NCI-H1092 (cell line): ENCODE measurements around the gene TNFRSF1B.

ENCODE experiments used
- DNase-seq: peaks from one replicate; lab custom pipeline; 2025; lab: John Stamatoyannopoulos, UW

The TNFRSF1B gene

DNA sequence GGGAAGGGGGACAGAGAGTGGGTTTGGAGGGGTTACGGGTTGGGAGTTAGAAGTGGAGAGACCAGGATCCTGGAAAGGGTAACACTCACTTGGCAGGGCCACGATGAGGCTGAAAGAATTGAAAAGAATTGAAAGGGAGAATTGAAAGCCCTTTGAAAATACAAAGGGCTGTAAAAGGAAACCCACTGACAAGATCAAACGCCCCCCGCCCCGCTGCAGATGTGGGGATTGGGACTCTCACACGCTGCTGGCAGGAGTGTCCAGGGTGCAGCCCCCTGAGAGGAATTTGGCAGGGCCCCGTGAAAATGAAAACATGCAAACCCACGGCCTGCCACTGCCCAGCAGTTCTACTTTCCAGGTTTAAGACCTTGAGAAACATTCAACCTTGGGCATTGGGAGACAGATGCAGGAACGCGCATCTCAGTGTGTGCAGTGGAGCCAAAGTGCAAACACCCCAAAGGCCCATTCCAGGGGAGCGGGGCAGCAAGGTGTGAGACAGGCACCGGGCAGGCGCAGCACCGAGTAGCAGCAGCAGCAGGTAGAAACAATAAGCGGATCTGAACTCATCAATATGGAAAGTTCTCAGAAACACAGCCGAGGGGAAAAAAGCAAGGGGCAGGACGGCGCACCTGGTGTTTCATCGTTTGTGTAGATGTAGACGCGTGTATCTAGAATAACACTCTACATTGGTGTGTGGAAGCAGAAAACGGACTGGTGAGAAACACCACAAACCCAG is 8.3 kb upstream of the TNFRSF1B start:
- no peak for DNase-seq

DNA sequence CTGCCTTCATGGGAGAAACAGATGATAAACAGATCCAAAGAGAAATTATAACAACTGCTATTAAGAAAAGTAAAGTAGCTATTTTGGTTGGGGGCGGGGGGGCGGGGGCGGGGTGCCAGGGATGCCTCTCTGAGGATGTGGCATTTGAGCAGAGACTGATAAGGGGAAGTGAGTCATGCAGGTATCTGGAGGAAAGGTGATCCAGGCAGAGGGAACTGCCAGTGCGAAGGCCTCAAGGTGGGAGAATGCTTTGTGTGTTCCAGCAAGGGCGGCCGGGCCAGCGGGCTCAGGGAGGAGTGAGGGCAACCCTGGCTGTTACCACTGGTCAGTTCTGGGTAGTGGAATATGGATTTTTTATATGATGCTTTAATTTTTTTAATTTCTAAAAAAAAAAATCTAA is 7.0 kb upstream of the TNFRSF1B start:
- no peak for DNase-seq

DNA sequence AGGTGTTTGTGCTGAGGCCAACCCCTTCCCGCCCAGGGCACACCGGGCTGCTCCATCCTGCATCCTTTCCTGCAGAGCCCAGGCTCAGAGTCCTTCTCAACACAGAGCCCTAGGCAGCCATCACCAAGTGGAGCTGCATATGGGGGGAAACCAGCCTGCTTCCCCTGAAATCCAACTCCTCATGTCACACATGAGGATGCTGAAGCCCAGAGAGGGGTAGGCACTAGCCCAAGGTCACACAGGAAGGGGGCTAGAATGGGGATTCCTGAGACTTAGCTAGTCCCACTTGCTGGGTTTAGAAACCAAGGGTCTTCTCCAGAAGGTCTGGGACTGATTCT is 5.5 kb upstream of the TNFRSF1B start:
- no peak for DNase-seq

DNA sequence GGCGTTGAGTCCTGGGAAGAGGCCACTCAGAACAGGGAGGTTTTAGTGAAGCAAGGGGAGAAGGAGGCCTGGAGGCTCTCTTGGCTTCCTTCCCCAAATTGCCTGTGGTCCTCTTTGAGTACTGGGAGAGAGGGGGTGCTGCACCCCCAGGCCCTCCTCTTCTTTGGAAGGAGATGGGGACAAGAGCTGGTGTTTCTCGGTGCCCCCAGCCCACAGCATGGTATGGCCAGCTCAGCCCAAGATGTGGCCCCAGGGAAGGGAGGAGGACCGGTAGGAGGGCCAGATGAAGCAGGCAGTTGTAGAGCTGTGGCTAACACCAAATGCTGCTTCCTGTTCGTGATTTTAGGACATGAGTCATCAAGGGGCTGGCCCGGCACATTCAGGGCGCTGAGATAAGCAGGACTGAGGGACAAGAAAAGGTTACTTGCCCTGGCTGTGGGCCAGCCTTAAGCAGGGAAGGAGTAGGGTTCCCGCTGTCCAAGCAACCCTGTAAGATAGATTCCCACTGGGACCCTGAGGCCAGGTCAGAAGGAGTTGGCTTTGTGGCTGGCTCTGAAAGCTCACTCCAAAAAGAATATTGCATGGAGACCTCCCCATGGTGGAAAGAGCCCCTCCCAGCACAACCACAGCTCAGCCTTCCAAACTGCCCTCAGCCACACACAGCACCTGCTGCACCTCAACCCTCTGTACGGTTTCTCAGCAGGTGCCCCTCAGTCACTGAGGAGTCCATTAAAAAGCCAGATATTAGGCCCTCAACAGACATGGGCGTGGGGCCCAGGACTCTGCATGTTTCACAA is 4.9 kb upstream of the TNFRSF1B start:
- no peak for DNase-seq

DNA sequence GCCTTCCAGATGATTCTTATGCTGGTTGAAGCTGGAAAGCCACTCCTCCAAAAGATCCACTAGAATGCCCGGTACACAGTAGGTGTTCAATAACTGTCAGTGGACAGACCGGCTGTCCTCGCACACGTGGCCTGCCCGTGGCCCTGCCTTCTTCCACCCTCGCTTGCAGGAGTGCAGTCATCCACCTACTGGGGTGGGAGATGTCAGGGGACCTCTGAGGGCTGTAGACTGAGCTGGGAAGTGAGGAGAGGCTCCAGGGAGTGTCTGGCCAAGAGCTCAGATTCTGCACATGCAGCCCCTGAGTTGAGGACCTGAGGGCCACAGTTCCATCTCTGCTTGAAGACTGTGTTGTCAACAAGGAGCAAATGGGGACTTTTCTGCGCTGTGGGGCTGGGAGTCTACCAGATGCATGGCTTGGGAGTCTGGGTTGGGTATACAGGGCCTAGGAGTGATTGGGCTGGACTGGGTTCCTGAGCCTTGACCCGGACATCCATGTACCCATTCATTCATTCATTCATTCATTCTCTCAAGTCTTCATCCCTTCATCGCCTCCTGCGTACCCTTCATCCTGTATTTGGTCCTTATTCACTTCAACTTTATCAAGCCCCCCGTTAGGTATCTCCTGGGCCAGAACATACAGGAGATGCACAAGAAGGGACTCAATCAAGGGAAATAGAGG is 4.2 kb upstream of the TNFRSF1B start:
- DNase-seq = no peak

DNA sequence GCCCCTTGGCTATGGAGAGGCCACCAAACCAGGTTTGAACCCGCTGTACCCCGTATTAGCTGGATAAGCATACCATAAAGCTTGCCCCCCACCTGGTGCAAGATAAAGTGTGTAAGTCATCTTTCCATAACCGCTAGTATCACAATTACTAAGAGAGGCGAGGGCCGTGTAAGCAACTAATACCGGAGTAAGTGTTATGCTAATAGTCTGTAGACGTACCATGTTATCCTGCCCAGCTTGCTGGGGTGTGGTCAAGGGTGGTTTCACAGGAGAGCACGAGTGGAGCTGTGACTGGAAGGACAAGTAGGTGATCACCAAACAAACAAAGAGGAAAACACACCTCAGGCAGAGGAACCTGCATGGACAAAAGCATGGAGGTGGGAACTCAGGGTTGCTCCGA is 3.6 kb upstream of the TNFRSF1B start:
- no peak for DNase-seq

DNA sequence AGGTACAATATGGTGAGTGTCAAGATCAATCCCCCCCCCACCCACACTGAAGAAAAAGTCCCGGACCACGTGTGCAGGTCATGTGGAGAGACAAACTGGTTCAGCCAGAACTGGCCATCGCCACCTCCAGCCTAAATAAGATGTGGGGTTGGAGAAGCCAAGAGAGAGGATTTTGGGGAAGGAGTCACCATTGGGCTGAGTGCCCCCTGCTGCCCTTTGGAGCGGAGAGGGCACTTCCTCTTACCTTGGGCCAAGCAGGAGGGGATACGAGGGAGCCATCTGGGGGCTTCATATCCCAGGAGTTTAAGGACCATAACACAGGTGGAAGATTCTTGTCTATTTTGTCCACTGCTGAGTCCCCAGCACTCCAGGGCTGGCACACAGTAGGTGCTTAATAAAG is 2.6 kb upstream of the TNFRSF1B start:
- no peak for DNase-seq

DNA sequence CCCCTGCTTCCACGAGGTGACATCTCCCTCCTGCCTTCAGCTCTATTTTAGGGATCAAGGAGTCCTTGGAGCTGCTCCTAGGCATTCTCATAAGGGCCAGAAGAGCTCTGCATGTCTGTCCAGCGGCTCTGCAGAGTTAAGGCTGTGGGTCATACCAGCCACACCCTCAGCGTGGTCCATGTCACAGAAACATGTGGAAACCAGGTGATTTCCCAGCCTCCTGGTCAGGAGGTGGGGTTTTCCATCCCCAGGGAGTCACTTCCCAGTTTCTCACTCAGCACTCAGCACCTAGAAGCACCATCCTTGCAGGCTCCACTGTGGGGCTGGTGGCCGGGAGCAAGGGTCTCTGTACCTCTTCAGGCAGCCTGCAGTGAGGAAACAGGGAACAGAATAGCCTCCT is 1.4 kb upstream of the TNFRSF1B start:
- no peak for DNase-seq

DNA sequence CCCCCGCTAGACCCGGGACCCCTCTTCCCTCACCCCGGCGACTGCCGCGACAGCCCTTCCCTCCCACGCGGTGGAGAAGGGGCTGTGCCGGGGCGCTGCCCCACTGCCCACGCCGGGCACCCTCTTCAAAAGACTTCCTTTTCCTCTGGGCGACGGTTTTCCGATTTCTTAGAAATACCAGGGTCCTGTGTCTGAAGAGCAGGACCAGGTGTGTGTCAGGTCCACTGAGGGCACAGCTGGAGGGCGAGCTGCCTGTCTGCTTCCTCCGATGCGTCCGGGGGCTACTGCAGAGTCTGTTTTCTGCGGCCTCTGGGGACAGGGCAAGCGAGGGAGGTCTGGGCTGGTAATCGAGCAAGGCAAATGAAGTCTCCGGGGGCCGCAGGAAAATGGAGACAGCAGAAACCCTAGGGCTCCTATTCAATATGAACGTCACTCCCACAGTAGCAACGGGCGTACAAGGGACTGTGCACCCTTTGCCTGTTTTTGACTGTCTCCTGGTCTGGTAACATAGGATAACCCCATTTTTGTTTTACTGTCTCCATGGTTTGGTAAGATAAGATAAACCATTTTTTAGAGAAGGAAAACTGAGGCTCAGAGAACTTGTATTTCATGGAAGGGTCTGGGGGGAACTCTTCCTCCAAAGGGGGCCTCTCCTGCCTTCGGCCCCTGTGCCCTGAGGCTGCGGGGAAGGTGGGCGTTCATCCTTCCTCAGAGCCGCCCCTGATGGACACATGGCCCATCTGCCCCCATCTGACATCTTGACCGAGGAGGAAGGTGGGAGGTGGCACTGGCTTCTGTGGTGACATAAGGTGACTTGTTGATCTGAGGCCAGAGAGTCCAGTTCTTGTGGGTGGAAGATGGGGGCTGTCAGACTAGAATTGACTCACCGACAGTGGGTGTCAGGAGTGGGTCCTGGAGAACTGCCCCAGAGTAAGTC is 970 bp downstream of the TNFRSF1B start:
- DNase-seq = no peak

DNA sequence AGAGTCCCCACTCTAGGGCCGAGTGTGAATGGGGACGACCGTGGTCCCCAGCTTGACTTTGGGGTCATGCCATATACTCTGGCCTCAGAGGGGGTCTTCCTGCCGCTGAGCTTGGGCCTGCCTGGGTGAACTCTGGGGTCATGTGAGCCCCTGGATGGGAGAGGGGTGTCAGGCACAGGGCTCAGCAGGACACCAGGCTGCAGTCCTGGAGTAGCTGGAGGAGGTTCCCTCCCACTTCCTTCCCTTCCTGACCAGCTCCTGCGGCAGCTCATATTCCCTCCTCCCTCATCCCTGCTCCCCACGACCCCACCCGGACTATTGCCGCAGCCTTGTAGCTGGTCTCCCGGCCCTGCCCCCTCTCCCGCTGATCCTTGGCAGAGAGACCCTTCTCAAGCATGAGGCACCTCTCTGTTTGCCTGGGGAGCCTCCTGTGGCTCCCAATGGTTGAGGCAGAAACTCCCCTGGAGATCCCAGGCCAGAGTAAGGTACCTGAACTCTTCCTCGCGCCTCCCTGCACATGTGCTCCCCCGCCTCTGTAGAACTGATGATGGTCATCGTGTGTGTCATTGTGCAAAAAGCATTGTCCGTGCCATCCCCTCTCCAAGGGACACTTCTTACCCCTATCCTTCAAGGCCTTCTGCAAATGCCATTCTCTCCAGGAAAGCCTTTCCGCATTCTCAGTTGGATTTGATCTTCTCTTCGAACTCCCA is 1.8 kb downstream of the TNFRSF1B start:
- DNase-seq = no peak

DNA sequence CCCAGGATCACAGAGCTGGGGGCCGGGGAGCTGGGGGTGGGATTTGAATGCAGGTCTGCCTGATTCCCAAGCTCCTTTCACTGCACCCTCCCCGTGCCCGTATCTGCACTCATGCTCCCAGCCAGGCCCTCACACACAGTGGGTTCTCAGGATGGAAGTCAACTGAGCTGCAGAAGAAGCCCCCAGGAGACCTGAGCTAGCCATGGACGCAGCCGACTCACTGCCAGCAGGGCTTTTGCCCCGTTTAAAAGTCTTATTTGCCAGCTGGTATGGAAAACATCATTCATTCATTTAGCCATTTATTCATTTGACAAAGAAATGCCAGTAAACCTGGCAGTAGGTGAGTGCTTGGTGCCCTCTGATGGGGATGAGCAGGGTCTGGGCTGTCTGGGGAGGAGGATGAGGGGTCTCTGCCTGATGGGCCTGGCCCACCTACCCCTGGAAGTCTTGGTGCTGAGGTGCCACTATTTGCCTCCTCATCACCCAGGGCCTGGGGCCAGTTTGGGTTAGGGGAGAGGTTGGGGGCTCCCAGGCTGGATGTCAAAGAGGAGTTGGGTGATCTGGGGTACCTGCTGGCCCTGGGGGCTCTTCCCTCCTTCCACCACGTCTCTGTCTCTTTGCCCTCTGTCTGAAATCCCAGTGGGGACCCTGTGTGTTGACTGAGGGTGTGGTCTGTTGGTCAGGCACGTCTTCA is 2.8 kb downstream of the TNFRSF1B start:
- DNase-seq = no peak

DNA sequence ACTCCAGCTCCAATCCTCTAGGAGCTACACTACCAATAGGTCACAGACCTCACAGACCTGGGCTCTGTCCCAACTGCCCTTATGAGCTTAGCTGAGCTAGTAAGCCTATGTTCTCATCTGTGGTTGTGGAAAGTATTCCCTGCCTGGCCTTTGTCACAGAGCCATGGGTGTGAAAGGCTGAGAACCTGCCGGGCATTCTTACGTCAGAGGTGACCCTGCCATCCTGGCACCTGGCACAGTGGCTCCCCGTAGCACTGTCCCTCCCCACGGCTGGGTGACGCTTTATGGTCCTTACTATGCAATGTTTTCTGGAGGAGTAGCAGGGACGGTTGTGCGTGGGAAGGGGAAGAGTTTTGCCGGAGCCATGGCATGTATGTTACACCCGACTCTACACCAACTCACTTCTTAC is 3.5 kb downstream of the TNFRSF1B start:
- DNase-seq = no peak

DNA sequence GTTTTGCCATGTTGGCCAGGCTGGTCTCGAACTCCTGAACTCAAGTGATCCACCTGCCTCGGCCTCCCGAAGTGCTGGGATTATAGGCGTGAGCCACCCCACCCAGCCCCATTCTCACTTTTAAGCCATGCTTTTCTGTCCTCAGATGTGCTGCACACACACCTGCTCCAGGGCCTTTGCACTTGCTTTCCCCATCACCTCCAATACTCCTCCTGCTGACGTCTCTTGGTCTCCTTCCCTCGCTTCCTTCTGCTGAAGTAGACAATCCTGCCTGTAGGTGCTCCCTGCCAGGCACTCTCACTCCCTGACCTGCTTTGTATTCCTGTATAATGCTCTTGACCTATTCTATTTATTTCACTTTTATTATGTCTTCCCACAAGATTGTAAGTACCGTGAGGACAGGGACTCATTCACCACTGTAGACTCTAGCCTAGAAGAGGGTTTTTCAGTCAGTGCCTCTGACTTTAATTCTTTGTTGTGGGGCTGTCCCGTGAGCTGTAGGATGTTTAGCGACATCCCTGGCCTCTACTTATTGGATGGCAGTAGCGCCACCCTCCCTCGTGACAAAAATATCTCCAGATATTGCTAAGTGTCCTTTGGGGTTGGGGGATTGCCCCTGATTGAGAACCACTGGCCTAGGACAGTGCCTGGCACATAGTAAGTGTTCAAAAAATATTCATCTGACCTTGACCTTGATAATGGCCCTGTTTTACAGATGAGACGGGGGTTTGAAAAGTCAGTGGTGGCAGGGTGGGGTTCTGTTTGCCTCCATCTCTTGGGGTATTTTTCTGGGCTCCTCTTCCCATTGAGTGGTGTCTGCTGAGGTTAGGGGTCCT is 4.6 kb downstream of the TNFRSF1B start:
- DNase-seq = no peak

DNA sequence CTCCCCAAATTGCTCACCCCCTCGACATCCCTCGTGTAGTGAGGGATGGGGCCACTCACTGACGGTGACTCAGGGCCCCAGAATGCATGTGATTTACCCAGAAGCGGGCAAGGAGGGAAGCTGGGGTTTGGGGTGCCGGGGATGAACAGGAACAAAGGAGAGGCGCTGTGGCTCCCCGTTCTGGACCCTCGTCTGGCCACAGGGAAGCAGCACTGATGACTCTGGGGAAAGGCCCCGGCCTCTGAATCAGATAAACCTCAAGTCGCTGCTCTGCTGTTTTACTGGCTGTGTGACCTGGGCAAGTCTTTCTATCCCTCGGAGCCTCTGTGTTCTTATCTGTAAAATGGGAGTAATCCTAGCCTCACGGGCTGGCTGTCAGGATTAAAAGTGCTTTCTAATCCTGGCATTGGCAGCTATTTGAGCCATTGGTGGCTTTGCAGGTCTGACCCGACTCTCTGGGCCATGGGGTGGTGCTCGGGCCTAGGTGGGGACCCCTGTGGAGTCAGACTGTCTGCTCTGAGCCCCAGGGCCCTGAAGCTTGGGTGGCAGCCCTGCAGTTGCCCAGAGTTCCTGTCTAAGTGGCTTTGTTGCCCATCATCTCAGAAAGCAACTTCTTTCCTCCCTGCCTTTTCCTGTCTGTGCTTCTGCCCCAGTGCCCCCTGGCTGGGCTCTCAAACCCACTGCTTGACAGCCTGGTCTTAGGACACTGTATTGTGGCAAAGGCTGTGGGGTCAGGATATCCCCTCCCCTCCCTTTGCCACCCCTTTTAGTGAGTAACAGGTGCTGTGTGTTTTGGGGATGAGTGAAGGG is 5.5 kb downstream of the TNFRSF1B start:
- no peak for DNase-seq

DNA sequence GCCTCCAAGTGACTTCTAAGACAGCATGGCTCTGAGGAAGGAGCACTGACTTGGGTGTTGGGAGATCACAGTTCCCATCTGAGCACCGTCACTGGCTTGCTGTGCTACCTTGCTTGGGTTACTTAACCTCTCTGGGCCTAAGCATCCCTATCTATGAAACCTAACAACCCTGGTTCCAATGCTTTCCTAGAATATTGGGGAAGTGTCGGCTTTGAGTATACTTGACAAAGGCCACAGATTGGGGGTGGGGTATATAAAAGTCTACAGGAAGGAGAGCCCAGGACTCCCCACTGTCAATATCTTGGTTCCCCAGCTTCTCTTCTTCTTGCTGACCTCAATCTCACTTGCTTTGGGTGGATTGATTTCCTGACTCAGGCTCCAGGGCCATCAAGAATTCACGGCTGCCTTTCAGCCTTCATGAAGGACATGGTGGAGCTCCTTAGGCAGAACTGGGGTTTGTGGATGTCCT is 6.3 kb downstream of the TNFRSF1B start:
- no peak for DNase-seq

DNA sequence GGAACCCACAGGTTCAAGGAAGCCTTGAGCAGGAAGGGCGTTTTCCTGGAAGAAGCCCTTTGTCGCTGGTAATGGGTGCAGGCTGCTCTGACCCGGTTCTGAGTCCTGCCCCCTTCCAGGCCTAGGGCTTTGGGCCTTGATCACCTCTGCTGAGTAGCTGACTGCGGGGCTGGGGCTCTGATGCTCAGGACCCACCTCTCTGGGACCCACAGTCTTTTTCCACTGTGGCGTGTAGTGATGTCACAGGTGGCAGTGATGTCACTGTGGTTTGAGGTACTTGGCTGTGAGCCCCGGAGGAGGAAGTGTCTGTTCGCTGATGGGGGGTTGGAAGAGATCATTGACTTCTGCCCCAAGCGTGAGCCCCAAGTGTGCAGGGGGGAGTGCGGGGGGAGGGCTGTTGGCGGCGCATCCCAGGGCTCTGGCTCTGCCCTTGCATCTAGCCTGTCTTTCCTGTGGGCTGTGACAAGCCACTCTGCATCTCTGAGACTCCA is 6.9 kb downstream of the TNFRSF1B start:
- no peak for DNase-seq

DNA sequence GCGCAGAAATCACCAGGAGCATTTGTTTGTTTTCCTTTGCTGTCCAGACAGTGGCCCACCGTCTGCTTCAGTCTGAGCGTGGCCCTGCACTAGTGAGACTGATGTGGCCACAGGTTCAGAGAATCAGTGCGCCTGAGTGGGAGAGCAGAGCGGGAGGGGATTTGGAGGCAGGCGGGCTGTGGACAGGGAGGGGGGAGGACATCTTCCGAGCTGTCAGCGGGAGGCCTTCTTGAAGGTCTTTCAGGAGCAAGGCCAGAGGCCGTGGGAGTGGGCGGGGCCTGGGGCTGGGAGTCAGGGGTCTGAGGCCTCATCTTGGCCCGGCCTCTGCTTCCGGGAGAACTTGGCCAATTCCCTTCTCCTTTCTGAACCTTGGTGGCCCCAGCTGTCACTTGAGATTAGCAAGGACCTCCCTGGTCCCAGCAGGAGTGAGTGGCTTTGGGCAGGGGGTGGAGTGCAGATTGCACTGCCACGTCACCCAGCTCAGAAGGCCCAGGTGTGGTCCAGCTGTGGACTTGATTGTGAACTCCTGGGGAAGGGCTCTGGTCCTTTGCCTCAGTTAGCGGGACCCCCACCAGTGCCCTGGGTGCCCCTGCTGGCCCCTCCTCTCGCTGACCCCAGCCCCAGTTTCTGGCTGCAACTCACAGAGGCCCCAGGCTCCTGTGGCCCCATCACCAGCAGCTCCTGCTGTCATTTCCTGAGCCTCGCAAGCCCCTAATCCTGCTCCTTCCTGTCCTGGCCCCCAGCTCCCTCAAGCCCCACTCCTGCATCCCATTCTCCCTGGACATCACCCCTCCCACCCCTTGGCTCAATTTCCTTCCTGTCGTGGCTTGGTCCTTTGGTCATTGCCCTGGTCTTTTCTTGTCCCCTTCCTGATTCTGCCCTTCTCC is 8.4 kb downstream of the TNFRSF1B start:
- no peak for DNase-seq
